ENCODE measurements around the gene UNC119B. TPM values are rescaled to one million over a fixed set of nuclear protein-coding genes. Genes with fewer than 3 reads are reported as not detected.

Gene UNC119B
- total RNA-seq, 1 experiment from 2014 or later, result 51.5 TPM

GRCh38 chr12:120767071-120768024 is 57.1 kb downstream of the UNC119B start:
- H4K8ac ChIP-seq (replicated peaks; ENCODE audit: insufficient read length, low read depth, low read length), result no peak overlapping the region
- no peaks in the 10 kb centered on the region for H3K23me2 ChIP-seq (ENCODE audit: insufficient read length, low read depth, low read length, poor library complexity, severe bottlenecking)
- H3K4me1 ChIP-seq (ENCODE audit: insufficient read depth, low read length), result no peaks in the 10 kb centered on the region
- H4K20me1 ChIP-seq (ENCODE audit: control insufficient read depth, insufficient read depth, insufficient read length), result no peaks in the 10 kb centered on the region
- H2BK120ac ChIP-seq (ENCODE audit: low read depth, low read length, poor library complexity, severe bottlenecking), result no peak overlapping the region
- no peak overlapping the region for H4K5ac ChIP-seq (ENCODE audit: insufficient read length, low read depth, low read length)
- H2BK20ac ChIP-seq (ENCODE audit: low read depth, low read length, poor library complexity, severe bottlenecking), result no peak overlapping the region
- H3K36me3 Mint-ChIP-seq (ENCODE audit: insufficient read depth in 1 of 3, low read depth in 3 of 3), result peaks cover 14 to 71% (median 49%) of the 10 kb centered on the region in 3 experiments; a peak in 6 of 7 replicates
- no peaks in the 10 kb centered on the region for H3K79me1 ChIP-seq (ENCODE audit: insufficient read depth, low read depth, low read length, poor library complexity, severe bottlenecking)
- H4K91ac ChIP-seq (ENCODE audit: insufficient read length, low read depth, low read length), result no peak overlapping the region
- no peak overlapping the region for H2BK5ac ChIP-seq (ENCODE audit: insufficient read length, low read length)
- no peak overlapping the region for H3K4me3 Mint-ChIP-seq
- DNase-seq, result no peak
- no peaks in the 10 kb centered on the region for H3K27me3 ChIP-seq (ENCODE audit: insufficient read depth, low read length)
- H2AFZ ChIP-seq (ENCODE audit: low read length), result no peak overlapping the region
- no peak overlapping the region for H3K18ac ChIP-seq (ENCODE audit: insufficient read length, low read depth, low read length)
- no CpG with 5 or more reads among the region's 11 CpGs for WGBS (ENCODE audit: extremely low coverage, insufficient read length, low lambda C conversion rate)
- no peak overlapping the region for H3K4me2 ChIP-seq (ENCODE audit: insufficient read depth, insufficient read length, low read length)
- H2AK5ac ChIP-seq (ENCODE audit: insufficient read length, low read length), result no peak overlapping the region
- H3K9ac ChIP-seq (ENCODE audit: extremely low read depth, insufficient read length, low read length), result no peak overlapping the region
- H3K27me3 Mint-ChIP-seq (ENCODE audit: low read depth), result no peaks in the 10 kb centered on the region
- H3K27ac ChIP-seq (ENCODE audit: insufficient read length, low read depth, low read length), result no peak overlapping the region
- H3K14ac ChIP-seq (ENCODE audit: insufficient read depth, low read length), result no peak overlapping the region
- no peak overlapping the region for H2BK15ac ChIP-seq (ENCODE audit: low read depth, low read length)
- H3K4ac ChIP-seq (ENCODE audit: low read depth, low read length), result no peak overlapping the region
- no peak overlapping the region for H3T11ph ChIP-seq (ENCODE audit: low read length)
- TF ChIP-seq CTCF (conservative IDR thresholded peaks at IDR 0.05), result no peak
- H3K79me2 ChIP-seq (ENCODE audit: insufficient read depth, low read length), result no peaks in the 10 kb centered on the region
- H2BK12ac ChIP-seq (ENCODE audit: insufficient read length, low read depth, low read length), result no peak overlapping the region
- peaks cover 8% of the 10 kb centered on the region in 2 experiments; a peak in 3 of 4 replicates for H3K4me1 Mint-ChIP-seq
- no peak overlapping the region; a peak in 1 of 7 replicates for H3K27ac Mint-ChIP-seq
- H3K9me3 Mint-ChIP-seq, result no peaks in the 10 kb centered on the region
- no peak overlapping the region for H3K23ac ChIP-seq (ENCODE audit: insufficient read length, low read depth, low read length)
- H3K56ac ChIP-seq (ENCODE audit: insufficient read length, low read depth, low read length), result no peak overlapping the region
- H3K9me3 ChIP-seq (ENCODE audit: control insufficient read depth, low read depth, low read length), result no peaks in the 10 kb centered on the region
